VCaP (cell line): ENCODE data around the gene FKBP1B.

Source experiments
- H3K27ac ChIP-seq: fragments of 450-650 bp; 2 replicates; pipeline ENCODE4 v1.5.1; 2017
- TF ChIP-seq, protein P1 (sequence below): fragments of 450-650 bp; conservative IDR thresholded peaks from 2 replicates; pipeline ENCODE4 v1.5.1; 2017; ENCODE audit warnings: mild to moderate bottlenecking, moderate library complexity

FKBP1B gene

GRCh38 chr2:24075915-24076848 lies 26.6 kb downstream of the FKBP1B start, which contains the start of gene SF3B6:
Gene SF3B6 (minus strand): TSS chr2:24076326. CDS start chr2:24076229, 97 bp downstream.
- TF ChIP-seq, protein P1, sequence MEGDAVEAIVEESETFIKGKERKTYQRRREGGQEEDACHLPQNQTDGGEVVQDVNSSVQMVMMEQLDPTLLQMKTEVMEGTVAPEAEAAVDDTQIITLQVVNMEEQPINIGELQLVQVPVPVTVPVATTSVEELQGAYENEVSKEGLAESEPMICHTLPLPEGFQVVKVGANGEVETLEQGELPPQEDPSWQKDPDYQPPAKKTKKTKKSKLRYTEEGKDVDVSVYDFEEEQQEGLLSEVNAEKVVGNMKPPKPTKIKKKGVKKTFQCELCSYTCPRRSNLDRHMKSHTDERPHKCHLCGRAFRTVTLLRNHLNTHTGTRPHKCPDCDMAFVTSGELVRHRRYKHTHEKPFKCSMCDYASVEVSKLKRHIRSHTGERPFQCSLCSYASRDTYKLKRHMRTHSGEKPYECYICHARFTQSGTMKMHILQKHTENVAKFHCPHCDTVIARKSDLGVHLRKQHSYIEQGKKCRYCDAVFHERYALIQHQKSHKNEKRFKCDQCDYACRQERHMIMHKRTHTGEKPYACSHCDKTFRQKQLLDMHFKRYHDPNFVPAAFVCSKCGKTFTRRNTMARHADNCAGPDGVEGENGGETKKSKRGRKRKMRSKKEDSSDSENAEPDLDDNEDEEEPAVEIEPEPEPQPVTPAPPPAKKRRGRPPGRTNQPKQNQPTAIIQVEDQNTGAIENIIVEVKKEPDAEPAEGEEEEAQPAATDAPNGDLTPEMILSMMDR, result no peak
- H3K27ac ChIP-seq, result peak within 1 kb of the TSS; percentile 88

DNA sequence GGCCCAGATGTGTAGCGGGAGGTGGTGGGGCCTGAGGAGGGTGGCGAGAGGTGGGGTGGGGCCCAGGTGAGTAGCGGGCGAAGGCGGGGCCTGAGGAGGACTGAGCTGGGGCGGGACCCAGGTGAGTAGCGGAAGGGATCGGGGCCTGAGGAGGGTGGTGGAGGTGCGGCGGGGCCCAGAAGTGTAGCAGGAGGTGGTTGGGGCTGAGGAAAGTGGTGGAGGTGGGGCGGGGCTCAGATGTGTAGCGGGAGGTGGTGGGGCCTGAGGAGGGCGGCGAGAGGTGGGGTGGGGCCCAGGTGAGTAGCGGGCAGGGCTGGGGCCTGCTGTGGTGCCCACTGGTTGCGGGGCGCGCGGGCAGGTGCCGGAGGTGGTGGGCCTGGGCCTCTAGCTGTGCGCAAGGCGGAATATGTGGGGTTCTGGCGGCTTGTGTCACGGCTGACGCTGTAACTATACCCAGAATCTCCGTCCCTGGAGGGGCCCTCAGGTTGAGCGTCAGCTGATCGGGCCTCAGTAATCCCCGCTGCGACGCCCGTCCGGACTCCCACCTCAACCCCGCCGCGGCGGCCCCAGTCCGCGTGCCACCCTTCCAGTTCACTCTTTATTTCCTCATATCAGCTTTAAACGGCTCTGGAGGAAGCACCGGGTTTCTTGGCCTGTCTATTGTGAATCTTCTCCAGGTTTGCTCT lies 27.5 kb downstream of the FKBP1B start:
- peak overlapping the region; percentile 81 for H3K27ac ChIP-seq

GRCh38 chr2:24077535-24077877 lies 28.0 kb downstream of the FKBP1B start:
- TF ChIP-seq, protein P1, result no peak
- H3K27ac ChIP-seq, result peak overlapping the region; percentile 81

More for the DNA sequence above, 27.5 kb downstream of the FKBP1B start:
- TF ChIP-seq, protein P1, result no peak

DNA sequence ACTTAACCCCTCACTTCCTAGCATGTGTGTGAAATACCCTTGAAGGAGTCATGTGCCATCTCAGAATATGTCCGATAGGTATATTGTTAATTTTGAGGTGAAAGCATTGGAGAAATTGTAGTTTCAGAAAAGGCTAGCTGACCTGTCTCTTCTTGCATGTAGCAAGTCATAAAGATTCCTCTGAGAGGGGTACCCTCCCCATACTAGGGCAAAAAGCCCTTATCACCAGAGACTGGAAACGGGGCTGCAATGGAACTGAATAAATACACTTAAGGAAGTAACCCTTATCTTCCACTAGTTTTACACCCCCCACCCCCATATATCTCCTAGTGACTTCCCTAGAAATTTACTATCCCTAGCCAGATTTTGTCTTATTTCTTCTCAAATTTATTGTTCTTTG lies 28.3 kb downstream of the FKBP1B start:
- TF ChIP-seq, protein P1, result no peak
- H3K27ac ChIP-seq, result peak overlapping the region; percentile 81

GRCh38 chr2:24080701-24081100 lies 31.2 kb downstream of the FKBP1B start:
- no peak overlapping the region for H3K27ac ChIP-seq

GRCh38 chr2:24082787-24083566 lies 33.4 kb downstream of the FKBP1B start:
- H3K27ac ChIP-seq, result peak overlapping the region; percentile 82
- TF ChIP-seq, protein P1, result no peak

More at GRCh38 chr2:24080701-24081100, 31.2 kb downstream of the FKBP1B start:
- TF ChIP-seq, protein P1, result no peak
